GM21360 (cell line): ENCODE results near the gene MBOAT1.
"Not testable (repeated sequence)": the region's sequence is repeated elsewhere in the genome, so short reads cannot be mapped to it uniquely, and the experiment has no call there.

Experiments used
- ATAC-seq: cut with Tn5 transposase; IDR thresholded peaks from one replicate; pipeline ENCODE4 v1.9.1; 2021; ENCODE audit warnings: mild to moderate bottlenecking, moderate library complexity; ENCODE audit not compliant: unreplicated experiment

Gene MBOAT1

DNA sequence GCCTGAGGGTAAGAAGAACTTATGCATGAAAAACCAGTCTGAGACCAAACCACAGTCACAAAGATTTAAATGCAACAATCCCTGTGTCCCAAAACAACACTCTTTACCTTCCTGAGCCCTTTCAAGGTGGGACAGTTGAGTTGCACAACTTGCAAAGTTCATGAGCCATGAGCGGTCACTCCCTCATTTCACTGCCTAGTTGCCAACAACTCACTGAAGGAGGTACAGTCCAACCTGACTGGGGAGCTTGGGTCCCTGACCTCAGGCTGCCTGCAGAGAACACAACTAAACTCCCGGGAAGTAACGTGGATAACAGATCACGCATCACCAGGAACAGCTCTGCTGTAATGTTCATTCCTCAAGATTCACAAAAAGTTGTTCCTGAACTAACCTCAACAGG, 69.4 kb downstream of the MBOAT1 start:
- no peak for ATAC-seq

DNA sequence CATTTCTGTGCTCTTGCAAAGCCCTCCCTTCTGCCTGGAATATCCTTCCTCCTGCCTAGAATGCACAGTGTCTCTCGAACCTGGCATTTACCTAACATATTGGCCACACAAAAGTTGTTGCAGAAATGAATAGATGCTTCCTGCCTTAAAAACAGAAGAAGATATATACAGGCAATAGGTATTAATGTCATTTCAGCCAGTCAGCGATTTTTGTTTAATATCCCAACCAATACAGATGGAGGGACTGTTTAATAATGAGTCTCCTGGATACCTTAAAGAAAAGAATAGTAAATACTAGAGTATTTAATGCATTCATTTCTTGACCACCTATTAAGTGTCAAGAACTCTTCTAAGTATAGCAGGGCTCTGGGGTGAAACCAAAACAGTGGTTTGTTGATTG, 70.3 kb downstream of the MBOAT1 start:
- ATAC-seq: no peak

DNA sequence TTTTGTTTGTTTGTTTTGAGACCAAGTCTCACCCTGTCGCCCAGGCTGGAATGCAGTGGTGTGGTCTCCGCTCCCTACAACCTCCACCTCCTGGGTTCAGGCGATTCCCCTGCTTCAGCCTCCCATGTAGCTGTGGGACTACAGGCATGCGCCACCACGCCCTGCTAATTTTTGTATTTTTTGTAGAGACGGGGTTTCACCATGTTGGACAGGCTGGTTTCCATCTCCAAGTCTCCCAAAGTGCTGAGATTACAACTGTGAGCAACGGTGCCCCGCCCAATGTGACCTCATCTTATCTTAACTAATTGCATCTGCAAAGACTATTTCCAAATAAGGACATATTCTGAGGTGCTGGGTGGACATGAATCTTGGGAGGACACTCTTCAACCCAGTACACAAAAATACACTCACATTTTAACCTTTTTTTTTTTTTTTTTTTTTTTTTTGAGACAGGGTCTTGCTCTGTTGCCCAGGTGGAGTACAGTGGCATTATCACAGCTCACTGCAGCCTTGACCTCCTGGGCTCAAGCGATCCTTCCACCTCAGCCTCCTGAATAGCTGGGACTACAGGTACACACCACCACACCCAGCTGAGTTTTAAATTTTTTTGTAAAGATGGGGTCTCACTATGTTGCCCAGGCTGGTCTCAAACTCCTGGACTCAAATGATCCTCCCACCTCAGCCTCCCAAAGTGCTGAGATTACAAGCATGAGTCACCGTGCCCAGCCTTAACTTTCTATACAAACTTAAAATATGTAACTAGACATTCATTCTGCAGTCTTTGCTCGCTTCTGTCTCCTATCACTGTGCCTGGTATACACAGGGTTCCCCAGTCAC, 72.9 kb downstream of the MBOAT1 start:
- not testable (repeated sequence) for ATAC-seq

DNA sequence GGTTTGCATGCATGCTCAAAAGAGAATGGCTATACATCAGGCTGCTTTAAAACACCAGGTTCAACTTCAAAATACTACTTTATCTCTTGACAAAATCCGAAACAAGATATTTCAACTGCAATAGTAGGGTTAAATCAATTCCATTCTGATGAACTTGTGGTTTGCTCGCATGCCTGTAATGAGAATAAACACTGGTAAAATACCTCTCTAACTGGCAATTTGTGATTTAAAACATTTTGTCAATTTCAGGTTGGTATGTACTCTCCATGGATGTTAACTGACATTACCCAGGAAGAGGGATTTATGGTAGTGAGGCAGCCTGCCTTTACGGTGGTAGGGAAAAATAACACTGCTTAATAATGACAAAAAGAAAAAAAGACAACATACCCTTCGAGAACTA, 74.4 kb downstream of the MBOAT1 start:
- no peak for ATAC-seq

DNA sequence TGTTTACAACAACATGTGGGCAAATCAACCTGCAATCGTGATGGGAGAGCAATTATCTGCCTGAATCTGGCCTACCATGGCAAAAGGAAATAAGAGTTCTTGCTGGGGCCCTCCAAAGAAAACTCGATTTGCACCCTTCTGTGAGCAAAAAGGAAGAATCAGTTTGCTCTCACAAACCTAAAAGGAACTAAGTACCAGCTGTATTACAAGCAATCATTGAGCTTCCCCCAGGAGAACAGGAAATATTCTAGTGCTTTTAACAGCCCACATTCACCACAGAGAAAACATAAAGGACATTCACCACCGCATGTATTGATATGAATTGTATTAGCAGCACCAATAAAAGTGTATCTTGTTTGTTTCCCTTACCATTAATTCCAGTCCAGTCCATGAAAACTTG, 75.0 kb downstream of the MBOAT1 start:
- ATAC-seq: no peak

DNA sequence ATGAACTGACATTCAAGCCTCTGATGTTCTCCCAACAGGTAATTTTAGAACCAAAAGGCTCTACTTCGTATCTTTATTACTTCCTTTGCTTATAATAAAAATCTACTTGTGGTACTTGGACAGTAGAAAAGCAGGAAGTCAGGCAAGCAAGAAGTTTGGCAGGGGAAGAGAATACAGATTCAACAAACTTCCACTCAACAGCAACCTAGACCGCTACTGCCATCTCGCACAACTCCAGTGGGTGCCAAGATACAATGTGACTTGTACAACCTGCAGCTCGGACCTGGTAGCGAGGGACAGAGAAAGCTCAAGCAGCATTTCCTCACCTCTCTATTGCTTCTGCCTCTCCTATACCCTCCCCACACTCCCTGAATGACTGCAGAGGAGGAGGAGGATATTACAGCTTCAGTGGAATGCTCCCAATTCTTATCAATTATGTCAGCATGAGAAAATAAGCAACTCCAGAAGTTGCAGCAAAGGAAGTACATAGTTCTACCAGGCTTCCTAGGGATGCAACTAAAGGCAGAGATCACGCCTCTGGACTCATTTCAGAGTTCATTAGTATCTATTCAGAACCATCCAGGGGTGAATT, 76.5 kb downstream of the MBOAT1 start:
- no peak for ATAC-seq

DNA sequence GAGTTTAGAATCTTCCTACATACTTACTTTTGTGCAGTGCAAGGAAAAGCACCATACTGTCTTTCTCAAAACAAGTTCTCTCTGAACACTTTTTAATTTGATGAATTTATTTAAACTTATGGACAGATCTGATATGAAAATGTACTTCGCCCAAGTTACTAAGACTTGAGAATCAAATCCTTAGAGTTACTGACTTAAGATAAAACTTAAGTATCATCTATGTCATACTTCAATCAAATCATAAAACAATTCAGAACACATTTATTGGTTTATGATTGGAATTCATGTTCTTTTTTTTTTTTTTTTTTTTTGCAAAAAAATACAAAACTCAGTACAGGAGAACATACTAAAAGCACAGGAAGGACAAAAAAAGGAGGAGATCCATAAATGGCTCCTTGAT, 77.7 kb downstream of the MBOAT1 start:
- no peak for ATAC-seq

DNA sequence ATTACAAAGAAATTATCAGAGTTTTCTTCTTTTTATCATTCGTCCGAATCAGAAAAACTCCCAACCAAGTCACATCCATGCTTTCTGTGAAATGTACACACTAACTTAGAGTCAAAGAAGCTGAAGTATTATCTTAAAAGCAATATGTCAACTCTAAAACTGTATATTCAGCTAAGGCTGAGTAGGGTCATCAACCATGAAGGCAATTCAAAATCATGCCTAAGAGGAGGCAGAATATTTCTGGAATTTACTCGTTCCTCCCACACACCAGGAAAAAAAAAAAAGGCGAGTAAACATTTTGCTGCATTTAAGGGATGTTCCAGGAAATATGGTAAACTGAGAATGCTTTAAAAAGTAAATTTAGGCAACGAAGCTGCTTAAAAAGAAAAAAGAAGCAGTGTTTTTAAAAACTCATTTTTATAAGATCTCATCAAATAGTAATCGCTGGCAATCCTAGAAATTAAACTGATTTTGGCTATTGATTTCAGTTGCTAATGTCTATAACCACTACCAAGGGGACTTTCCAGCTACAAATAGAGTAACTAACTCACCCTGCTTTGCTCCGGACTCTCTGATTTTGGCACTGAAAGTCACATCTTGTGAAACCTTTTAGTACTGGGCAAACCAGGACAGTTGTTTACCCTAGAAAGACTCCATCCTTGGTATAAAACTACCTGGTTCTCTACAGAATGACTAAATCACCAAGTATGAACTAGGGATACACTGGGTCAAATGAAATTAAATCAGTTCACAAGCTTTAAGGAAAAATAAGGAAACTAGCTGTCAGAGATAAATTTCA, 82.8 kb downstream of the MBOAT1 start:
- no peak for ATAC-seq

DNA sequence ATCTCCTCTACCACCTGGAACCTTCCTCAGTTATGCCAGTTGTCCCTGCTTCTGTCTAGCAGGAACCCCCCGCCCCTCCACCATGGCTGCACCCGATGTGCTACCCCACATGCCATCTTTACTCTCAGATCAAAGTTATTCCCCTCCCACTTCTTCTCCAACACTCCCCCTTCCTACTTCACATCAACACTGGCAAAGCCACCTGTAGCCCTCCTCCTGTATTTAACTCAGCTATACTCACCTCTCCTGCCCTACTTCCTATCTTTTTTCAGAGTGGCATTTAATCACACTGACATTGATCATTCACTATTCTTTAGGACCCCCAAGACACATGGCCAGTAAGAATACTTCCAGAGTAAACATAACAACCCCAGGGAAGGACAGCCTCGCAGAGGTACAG, 84.3 kb downstream of the MBOAT1 start:
- ATAC-seq: no peak

DNA sequence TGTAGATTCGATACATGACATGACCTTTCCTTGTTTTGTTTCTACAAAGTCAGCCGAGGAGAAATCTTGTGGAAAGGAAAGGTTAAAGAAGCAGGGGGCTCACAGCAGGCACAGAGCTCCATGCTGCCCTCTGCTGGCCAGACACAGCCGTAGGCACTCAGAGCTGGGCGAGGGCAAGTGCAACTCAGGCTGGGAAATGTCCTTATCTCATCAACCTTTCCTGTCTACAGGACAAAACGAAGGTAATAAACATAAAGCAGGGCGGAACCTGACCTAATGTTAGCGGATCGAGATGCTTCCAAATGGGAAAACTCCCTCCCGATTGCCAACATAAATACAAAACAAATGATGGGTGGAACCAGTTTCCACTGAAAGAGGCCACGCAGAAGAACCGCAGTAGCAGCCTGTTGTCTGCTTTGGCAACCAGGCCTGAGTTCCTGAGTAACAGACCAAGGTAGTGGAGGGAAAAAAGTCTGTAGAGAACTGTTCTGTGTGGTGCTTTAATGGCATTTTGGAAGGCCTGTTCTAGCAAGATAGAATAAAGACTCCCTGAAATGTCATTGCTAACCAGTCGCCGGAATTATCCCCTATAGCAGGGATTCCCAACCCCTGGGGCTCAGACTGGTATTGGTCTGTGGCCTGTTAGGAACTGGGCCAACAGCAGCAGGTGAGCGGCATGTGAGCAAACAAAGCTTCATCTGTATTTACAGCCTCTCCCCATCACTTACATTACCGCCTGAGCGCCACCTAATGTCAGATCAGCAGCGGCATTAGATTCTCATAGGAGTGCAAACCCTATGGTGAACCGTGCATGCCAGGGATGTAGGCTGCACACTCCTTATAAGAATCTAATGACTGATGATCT, 85.2 kb downstream of the MBOAT1 start:
- ATAC-seq: peak; percentile 92

DNA sequence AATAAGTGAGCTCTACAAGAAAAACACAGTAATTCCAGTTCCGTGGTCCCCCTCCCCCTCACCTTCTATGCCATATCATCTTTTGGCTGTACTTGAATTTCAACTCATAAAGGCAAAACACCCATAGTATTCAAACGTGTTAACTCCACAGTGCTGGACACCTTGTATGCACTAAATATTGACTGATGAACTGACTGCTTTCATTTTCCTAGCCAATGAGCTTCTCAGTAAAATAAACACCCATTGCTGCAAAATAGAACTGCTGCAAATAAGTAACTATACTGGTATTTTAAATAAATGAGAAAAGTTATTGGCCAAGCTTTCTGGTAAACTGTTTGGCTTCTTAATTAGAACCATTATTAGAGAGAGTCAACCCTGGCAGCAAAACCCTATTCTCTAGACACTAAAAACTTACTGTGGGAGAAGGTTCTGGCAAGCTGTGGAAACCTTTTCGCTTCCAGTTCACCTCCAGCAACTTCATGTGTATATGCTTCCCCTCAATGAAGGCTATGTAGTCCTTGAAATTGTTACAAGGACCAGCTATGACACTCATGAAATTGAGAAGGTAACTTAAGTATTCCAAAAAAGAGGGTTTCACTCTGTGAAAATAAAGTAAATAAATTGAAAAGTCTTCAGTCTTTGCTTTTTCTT, 86.0 kb downstream of the MBOAT1 start:
- ATAC-seq: no peak

DNA sequence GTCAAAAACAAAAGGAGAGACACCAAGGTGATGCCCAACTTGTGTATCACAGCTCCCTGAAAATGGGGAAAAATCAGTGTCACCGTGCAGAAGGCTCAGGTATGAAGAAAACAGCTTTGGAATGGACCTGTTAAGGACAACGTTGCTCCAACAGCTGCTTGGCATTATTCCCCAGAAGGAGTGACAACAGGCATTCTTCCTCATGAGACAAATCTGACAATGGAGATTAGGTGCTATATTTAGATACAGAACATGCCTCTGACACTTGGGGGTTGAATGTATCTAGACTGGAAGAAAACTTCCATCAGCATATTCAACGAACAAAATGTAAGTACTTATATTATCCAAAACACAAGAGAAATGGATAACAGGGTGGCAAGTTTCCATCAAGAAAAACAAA, 87.7 kb downstream of the MBOAT1 start:
- ATAC-seq: no peak

DNA sequence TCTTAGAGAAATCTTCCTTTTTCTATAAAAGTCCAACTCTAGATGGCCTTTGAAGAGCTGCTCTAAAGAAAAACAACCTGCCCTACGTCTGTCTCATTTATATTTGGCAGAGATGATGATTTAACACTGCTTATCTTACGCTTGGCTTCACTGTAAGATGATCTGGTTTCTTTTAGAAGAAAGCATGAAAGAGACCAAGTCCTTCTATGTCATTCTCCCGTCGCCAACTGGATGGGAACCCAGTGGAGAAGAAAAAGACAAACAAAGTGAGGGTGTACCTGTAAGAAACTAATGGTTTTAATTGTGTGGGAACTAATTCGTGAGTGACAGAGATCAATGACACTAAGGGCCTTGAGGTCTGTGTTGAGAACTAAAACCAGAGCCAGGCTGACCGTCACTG, 92.8 kb downstream of the MBOAT1 start:
- no peak for ATAC-seq

DNA sequence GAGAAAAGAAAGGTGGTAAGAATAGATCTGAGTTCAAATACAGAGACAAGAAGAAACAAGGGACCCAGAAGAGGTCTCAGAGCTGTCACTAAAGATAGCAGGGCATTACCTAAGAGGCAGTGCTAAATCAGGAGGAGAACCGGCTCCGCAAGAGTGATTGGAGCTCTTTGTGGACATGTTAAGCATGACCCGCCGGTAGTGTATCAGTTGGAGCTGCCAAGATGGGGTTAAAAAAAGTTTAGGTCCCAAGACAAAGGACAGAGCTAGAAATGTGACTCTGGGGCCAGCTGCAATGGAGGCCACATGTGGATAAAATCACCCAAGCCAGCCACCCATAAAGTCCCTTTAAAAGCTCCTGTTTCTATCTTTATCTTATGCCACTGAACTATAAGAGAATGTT, 93.4 kb downstream of the MBOAT1 start:
- no peak for ATAC-seq

DNA sequence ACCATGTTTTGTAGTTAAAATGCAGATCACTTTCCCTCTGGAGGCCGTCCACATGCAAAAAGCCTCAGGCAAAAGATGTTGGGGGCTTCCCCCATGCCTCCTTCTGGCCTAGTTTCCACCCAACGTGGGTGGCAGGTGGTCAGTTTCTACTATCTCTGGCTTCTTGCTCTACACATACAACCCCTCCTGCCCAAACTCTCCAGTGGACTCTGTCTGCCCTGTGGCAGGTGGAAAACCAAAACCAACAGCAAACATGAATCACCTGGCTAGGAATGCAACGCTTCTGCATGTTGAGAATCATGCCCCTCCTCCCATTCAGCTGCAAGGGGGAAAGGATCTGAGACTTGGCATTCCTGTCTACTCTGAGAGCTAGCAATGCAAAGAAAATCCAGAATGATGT, 94.8 kb downstream of the MBOAT1 start:
- ATAC-seq: no peak

DNA sequence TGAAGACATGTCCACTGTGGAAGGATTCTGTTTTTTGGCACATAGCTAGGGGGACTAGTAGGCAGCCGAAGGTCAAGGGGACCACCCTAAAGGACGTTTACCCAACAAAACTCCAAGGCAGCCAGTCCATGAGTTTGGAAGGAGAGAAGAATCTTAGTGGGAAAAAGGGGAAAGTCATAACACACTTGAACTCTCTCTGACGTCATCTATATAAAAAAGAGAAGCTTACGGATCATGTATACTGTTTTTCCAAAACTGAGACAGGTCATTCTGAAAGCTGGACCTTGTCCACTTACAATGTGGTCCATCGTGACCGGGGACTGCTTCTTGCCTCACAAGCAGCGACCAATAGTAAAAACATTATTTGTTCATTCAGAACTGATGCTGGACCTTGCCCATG, 95.5 kb downstream of the MBOAT1 start:
- no peak for ATAC-seq

DNA sequence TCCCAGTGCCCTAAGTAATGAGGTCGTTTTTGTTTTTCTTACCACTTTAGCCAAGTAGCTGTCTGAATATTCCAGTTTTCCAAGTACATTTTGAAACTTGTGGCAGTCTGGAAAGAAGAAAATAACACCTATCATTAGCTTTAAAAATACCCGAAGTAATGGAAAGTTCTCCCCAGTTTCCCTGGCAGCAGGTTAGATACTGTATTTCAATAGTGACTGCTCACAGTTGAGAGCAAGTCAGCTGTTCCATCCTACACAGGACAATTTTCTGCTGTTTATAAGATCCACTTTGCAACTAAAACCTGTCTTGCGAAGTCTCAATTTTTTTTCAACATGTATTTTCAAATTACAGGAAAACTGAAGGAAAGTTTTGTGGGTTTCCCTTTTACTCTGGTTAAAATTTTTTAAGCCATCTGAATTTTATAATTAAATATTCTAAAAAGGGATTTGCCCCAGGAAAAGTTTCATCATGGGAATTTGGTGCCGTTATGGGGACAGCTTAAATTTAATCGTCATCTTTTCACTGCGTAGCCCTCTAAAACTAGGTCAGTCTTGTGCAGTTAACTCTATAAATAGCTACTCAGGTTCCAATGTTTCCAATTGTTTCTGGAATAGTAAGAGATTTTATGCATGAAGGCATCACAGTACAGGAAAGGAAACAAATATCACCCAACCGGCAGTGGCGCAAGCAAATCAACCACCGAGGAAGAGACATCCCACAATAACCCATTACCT, 96.9 kb downstream of the MBOAT1 start:
- no peak for ATAC-seq

DNA sequence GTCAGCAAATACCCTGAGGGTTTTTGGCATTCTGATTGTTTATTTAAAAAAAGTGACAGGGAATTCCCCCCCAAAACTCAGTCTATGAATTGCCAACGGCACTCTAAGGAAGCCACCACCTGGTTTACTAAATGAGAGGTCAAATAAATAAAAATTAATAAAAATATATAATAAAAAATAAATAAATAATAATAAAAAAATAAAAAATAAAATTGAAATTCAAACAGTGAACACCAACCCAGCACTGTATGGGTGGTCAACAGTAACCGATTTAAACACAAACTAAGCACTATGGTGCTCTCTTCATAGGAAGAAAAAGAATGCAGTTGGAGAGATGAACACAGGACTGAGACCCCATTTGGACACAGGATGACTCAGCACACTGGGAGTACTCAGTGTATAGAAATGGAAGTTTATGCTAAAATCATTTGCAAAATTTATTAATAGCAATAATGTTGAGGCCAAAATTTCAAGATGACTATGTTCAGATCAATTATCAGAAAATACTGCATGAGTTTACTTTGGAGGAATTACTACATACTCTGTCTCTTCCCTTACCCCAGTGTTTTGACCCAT, 98.5 kb downstream of the MBOAT1 start:
- no peak for ATAC-seq

DNA sequence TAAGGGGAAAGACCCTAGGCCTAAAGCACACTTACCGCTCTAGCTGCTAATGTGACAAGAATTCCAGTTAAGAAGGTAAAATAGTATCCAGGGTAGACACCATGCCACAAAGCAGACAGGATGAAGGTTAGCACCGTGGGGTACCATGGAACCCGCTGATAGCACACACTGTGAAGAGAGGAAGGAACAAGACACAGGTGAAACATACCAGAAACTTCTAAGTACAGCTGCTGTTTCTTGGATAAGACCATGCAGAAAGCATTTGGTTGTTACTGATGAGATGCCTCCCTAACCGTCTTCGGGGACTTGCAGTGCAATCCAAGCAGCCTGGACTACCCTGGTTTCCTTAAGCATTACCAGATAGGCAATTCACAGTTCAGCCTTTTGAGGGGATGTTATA, 99.4 kb downstream of the MBOAT1 start:
- ATAC-seq: no peak
